ENCODE measurements around the gene RGS12. TPM values are rescaled to one million over a fixed set of nuclear protein-coding genes. Genes with fewer than 3 reads are reported as not detected.

The RGS12 gene
- total and polyA plus RNA-seq, 2 of the 13 experiments (the other 11 are each of a cell fraction or from before 2014, with no cell fraction given): 21.0 to 27.7 TPM

DNA sequence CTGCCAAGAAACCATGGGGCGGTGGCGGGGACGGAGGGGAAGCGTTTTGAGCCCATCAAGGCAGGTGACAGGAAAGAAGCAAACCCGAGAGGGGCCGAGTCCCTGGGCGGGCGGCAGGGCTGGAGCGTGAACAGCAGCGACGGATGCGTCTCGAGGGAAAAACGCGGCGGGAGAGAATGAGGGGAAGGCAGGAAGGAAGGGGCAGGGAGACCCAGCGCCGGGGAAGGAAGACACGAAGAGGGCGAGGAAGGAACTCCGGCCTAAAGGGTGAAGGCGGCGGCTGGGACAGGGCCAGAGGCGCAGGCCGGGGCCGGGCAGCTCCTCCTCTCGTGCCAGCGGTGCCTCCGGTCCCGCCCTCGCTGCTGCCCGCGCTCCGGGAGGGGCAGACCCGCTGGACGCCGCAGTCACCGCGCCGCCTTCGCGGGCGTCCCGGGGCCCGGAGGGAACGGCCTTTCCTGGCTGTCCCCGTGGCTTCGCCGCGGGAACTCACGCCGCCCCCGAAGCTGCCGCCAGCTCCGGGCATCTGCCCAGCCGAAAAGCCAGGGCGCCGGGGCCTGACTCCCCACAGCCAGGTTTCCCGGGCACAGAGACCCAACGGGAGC, 751 bp upstream of the RGS12 start (continued):
- no peak for TF ChIP-seq ZNF878 (CRISPR knock-in tag; IDR thresholded peaks at IDR 0.05)
- peak; percentile 12 for TF ChIP-seq HOXA3 (CRISPR knock-in tag; IDR thresholded peaks at IDR 0.05)
- 0 out of 2 replicates have a peak, but pooled peaks have one; percentile 8 for TF ChIP-seq SP5 (CRISPR knock-in tag; IDR thresholded peaks at IDR 0.05; ENCODE audit: borderline replicate concordance, low read depth)
- TF ChIP-seq, protein P1, sequence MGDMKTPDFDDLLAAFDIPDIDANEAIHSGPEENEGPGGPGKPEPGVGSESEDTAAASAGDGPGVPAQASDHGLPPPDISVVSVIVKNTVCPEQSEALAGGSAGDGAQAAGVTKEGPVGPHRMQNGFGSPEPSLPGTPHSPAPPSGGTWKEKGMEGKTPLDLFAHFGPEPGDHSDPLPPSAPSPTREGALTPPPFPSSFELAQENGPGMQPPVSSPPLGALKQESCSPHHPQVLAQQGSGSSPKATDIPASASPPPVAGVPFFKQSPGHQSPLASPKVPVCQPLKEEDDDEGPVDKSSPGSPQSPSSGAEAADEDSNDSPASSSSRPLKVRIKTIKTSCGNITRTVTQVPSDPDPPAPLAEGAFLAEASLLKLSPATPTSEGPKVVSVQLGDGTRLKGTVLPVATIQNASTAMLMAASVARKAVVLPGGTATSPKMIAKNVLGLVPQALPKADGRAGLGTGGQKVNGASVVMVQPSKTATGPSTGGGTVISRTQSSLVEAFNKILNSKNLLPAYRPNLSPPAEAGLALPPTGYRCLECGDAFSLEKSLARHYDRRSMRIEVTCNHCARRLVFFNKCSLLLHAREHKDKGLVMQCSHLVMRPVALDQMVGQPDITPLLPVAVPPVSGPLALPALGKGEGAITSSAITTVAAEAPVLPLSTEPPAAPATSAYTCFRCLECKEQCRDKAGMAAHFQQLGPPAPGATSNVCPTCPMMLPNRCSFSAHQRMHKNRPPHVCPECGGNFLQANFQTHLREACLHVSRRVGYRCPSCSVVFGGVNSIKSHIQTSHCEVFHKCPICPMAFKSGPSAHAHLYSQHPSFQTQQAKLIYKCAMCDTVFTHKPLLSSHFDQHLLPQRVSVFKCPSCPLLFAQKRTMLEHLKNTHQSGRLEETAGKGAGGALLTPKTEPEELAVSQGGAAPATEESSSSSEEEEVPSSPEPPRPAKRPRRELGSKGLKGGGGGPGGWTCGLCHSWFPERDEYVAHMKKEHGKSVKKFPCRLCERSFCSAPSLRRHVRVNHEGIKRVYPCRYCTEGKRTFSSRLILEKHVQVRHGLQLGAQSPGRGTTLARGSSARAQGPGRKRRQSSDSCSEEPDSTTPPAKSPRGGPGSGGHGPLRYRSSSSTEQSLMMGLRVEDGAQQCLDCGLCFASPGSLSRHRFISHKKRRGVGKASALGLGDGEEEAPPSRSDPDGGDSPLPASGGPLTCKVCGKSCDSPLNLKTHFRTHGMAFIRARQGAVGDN (CRISPR knock-in tag; IDR thresholded peaks at IDR 0.05): peak; percentile 89
- TF ChIP-seq HNRNPK (IDR thresholded peaks at IDR 0.05; ENCODE audit: low read depth, low read length, poor library complexity, severe bottlenecking): peak; percentile 68
- TF ChIP-seq, protein P2, sequence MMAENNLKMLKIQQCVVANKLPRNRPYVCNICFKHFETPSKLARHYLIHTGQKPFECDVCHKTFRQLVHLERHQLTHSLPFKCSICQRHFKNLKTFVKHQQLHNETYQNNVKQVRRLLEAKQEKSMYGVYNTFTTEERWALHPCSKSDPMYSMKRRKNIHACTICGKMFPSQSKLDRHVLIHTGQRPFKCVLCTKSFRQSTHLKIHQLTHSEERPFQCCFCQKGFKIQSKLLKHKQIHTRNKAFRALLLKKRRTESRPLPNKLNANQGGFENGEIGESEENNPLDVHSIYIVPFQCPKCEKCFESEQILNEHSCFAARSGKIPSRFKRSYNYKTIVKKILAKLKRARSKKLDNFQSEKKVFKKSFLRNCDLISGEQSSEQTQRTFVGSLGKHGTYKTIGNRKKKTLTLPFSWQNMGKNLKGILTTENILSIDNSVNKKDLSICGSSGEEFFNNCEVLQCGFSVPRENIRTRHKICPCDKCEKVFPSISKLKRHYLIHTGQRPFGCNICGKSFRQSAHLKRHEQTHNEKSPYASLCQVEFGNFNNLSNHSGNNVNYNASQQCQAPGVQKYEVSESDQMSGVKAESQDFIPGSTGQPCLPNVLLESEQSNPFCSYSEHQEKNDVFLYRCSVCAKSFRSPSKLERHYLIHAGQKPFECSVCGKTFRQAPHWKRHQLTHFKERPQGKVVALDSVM (CRISPR knock-in tag; IDR thresholded peaks at IDR 0.05): no peak
- no peak for TF ChIP-seq ATF7-NPFF (CRISPR knock-in tag; IDR thresholded peaks at IDR 0.05; ENCODE audit: low read depth)
- TF ChIP-seq ZFAT (CRISPR knock-in tag; conservative IDR thresholded peaks at IDR 0.05): no peak
- no peak for TF ChIP-seq TCF12 (IDR thresholded peaks at IDR 0.05)
- peak; percentile 32; the same call in 1 of the 2 replicates for TF ChIP-seq TCF12 (CRISPR knock-in tag; IDR thresholded peaks at IDR 0.05)
- TF ChIP-seq, protein P3, sequence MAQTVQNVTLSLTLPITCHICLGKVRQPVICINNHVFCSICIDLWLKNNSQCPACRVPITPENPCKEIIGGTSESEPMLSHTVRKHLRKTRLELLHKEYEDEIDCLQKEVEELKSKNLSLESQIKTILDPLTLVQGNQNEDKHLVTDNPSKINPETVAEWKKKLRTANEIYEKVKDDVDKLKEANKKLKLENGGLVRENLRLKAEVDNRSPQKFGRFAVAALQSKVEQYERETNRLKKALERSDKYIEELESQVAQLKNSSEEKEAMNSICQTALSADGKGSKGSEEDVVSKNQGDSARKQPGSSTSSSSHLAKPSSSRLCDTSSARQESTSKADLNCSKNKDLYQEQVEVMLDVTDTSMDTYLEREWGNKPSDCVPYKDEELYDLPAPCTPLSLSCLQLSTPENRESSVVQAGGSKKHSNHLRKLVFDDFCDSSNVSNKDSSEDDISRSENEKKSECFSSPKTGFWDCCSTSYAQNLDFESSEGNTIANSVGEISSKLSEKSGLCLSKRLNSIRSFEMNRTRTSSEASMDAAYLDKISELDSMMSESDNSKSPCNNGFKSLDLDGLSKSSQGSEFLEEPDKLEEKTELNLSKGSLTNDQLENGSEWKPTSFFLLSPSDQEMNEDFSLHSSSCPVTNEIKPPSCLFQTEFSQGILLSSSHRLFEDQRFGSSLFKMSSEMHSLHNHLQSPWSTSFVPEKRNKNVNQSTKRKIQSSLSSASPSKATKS (CRISPR knock-in tag; IDR thresholded peaks at IDR 0.05): no peak
- no peak for TF ChIP-seq ZNF101 (CRISPR knock-in tag; IDR thresholded peaks at IDR 0.05; ENCODE audit: borderline replicate concordance, low read depth)
- TF ChIP-seq, protein P4, sequence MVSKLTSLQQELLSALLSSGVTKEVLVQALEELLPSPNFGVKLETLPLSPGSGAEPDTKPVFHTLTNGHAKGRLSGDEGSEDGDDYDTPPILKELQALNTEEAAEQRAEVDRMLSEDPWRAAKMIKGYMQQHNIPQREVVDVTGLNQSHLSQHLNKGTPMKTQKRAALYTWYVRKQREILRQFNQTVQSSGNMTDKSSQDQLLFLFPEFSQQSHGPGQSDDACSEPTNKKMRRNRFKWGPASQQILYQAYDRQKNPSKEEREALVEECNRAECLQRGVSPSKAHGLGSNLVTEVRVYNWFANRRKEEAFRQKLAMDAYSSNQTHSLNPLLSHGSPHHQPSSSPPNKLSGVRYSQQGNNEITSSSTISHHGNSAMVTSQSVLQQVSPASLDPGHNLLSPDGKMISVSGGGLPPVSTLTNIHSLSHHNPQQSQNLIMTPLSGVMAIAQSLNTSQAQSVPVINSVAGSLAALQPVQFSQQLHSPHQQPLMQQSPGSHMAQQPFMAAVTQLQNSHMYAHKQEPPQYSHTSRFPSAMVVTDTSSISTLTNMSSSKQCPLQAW (CRISPR knock-in tag; IDR thresholded peaks at IDR 0.05): no peak
- TF ChIP-seq TAF15 (IDR thresholded peaks at IDR 0.05; ENCODE audit: low read depth, low read length, poor library complexity, severe bottlenecking): no peak
- no peak for TF ChIP-seq ZFP36 (IDR thresholded peaks at IDR 0.05; ENCODE audit: borderline replicate concordance, low read depth, low read length, partially characterized antibody)
- no peak for TF ChIP-seq LCORL (IDR thresholded peaks at IDR 0.05)
- no peak for TF ChIP-seq LCORL (CRISPR knock-in tag; IDR thresholded peaks at IDR 0.05)
- no peak for TF ChIP-seq ZNF652 (CRISPR knock-in tag; IDR thresholded peaks at IDR 0.05; ENCODE audit: borderline replicate concordance, low read depth)

Data from HepG2 (cell line).